Stomach smooth muscle (tissue), 2 donors: ENCODE results near the gene KIF13A.
A peak's percentile ranks its signal among the peaks of the same experiment; 100 is the strongest.

Source experiments
- H3K27ac ChIP-seq: one replicate; pipeline ENCODE4 v1.7.0; 2013; ENCODE audit warnings: mild to moderate bottlenecking, low read length, inconsistent platforms
- H3K27me3 ChIP-seq, 2 donors: one replicate each; pipeline ENCODE4 v1.7.0; 2013; ENCODE audit warnings: low read length in 2 of 2; ENCODE audit not compliant: insufficient read depth in 2 of 2, control insufficient read depth in 1 of 2
- H3K36me3 ChIP-seq, 2 donors: one replicate each; pipeline ENCODE4 v1.7.0; 2013; ENCODE audit warnings: low read length in 2 of 2; ENCODE audit not compliant: control insufficient read depth in 2 of 2, insufficient read depth in 2 of 2
- H3K4me1 ChIP-seq: one replicate; pipeline ENCODE4 v1.7.0; 2013; ENCODE audit warnings: low read length; ENCODE audit not compliant: control insufficient read depth, insufficient read depth
- H3K4me3 ChIP-seq, 2 donors: one replicate each; pipeline ENCODE4 v1.7.0; 2013; ENCODE audit warnings: low read length in 2 of 2
- H3K9ac ChIP-seq, 2 donors: one replicate each; pipeline ENCODE4 v1.7.0; 2013; ENCODE audit warnings: low read length in 2 of 2, mild to moderate bottlenecking in 1 of 2
- H3K9me3 ChIP-seq, 2 donors: one replicate each; pipeline ENCODE4 v1.7.0; 2013; ENCODE audit warnings: low read length in 2 of 2; ENCODE audit not compliant: control insufficient read depth in 2 of 2
- donor health status: healthy.
- donor health status: Pancreatic carcinoma.

The KIF13A gene

DNA sequence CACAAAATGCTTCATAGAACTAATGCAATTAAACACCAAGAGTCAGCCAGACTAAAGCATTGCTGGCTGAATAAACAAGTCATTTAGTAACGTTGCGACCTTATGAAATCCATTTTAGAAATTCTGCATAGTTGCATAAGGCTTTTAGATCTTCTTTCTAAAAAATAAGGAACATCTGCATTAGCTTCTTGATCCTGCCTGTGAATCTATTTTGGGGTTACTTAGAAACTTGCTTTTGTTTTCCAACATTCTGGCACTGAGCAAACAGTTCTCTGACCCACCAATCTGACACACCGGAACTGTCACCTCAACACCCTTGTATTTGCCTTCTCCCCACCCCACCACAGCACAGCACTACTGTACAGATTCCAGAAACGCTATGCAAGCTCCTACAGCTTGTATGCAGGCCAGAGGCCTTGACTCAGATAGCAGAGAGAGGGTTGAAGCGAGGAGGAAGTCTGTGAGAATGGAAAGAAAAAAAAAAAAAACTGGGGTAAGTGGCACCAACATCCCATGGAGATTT lies 55.0 kb downstream of the KIF13A start:
- Histone ChIP-seq H3K4me3 (peak overlapping the region; percentile 9 to 50), H3K36me3 (no peaks in the 10 kb centered on the region), H3K27me3 (no peaks in the 10 kb centered on the region), H3K9me3 (no peaks in the 10 kb centered on the region), H3K9ac (peak overlapping the region in 1 of 2 donors; percentile 8), H3K27ac (peak overlapping the region; percentile 69), H3K4me1 (peaks cover 25% of the 10 kb centered on the region)

DNA sequence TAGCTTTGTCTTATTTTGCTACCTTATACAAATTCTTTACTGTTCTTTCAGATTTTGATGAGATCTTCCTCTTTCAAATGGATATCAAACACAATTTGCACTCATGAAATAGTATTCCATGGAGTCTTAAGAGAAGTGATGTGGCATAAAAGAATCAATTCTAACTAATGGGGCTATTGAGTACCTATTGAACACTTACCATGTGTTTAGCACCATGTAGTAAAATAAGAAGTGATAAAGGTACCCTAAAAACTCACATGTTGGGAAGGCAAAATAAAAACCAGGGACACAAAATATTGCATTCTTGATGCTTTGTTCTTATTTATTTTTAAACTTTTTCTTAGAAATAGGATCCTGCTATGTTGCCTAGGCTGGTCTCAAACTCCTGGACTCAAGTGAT lies 56.2 kb downstream of the KIF13A start:
- peaks cover 25% of the 10 kb centered on the region for H3K4me1 ChIP-seq
- H3K36me3 ChIP-seq, result no peaks in the 10 kb centered on the region
- H3K9me3 ChIP-seq, result no peaks in the 10 kb centered on the region
- no peak overlapping the region for H3K27ac ChIP-seq
- H3K4me3 ChIP-seq, result no peak overlapping the region
- no peak overlapping the region for H3K9ac ChIP-seq
- no peaks in the 10 kb centered on the region for H3K27me3 ChIP-seq

- Histone ChIP-seq H3K27ac (peak overlapping the region; percentile 6), H3K27me3 (no peaks in the 10 kb centered on the region), H3K9me3 (no peaks in the 10 kb centered on the region), H3K9ac (no peak overlapping the region), H3K36me3 (no peaks in the 10 kb centered on the region), H3K4me1 (peaks cover 30% of the 10 kb centered on the region), H3K4me3 (no peak overlapping the region)
Measured at GRCh38 chr6:17930321-17930993, 57.0 kb downstream of the KIF13A start.

GRCh38 chr6:17928514-17929430 lies 58.7 kb downstream of the KIF13A start:
- Histone ChIP-seq H3K27me3 (no peaks in the 10 kb centered on the region), H3K36me3 (no peaks in the 10 kb centered on the region), H3K9me3 (no peaks in the 10 kb centered on the region), H3K4me1 (peaks cover 35% of the 10 kb centered on the region), H3K9ac (no peak overlapping the region), H3K27ac (peak overlapping the region; percentile 13), H3K4me3 (peak overlapping the region in 1 of 2 donors; percentile 24)

DNA sequence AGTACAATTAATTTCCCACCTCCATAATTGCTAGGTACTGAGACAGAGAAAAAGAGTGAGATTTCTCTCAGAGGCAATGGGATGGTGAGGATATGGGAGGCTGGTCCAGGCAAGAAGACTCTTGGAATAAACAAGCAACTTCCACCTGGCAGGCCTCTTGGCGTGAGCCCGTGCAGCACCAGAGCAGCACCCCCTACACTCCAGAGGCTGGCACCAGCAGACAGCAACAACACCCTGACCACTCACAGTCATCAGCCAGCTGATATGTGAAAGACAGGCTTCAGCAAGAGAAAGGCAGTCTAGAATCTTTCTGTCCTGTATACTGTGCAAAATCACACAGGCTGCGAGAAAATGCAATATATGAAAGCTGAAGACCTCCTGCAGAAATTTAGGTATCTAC lies 59.7 kb downstream of the KIF13A start:
- no peak overlapping the region for H3K4me3 ChIP-seq
- H3K27me3 ChIP-seq, result no peaks in the 10 kb centered on the region
- H3K9ac ChIP-seq, result no peak overlapping the region
- no peaks in the 10 kb centered on the region for H3K36me3 ChIP-seq
- H3K4me1 ChIP-seq, result peaks cover 37% of the 10 kb centered on the region
- H3K9me3 ChIP-seq, result no peaks in the 10 kb centered on the region
- H3K27ac ChIP-seq, result peak overlapping the region; percentile 7

GRCh38 chr6:17923401-17923863 lies 64.0 kb downstream of the KIF13A start:
- Histone ChIP-seq H3K36me3 (no peaks in the 10 kb centered on the region), H3K4me1 (peaks cover 24% of the 10 kb centered on the region), H3K9ac (no peak overlapping the region), H3K27ac (no peak overlapping the region), H3K4me3 (no peak overlapping the region), H3K27me3 (no peaks in the 10 kb centered on the region), H3K9me3 (no peaks in the 10 kb centered on the region)

DNA sequence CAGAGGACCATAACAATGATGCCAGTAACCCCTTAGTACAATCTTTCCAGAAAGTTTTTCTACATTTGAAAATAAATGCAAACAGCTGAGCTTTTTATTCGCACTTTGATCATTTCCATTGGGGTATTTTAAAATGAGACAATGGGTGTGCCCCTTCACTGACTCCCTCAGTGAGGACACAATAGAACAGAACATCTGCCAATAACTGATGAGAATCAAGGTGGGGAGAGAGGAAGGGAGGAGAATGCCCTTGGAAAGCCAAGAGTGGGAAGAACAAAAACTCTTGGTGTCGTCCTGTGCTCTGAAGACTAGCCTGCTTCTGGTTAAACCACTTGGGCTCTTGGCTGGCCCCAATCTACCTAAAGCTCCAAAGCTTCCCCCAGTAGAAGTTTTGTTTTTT lies 66.0 kb downstream of the KIF13A start:
- Histone ChIP-seq H3K36me3 (no peaks in the 10 kb centered on the region), H3K27me3 (no peaks in the 10 kb centered on the region), H3K27ac (no peak overlapping the region), H3K9me3 (no peaks in the 10 kb centered on the region), H3K9ac (no peak overlapping the region), H3K4me3 (no peak overlapping the region), H3K4me1 (peaks cover 27% of the 10 kb centered on the region)

GRCh38 chr6:17919496-17919895 lies 67.9 kb downstream of the KIF13A start:
- Histone ChIP-seq H3K27me3 (no peaks in the 10 kb centered on the region), H3K36me3 (no peaks in the 10 kb centered on the region), H3K9me3 (no peaks in the 10 kb centered on the region), H3K4me3 (no peak overlapping the region), H3K4me1 (peaks cover 18% of the 10 kb centered on the region), H3K9ac (no peak overlapping the region), H3K27ac (no peak overlapping the region)

GRCh38 chr6:17917837-17918763 lies 69.3 kb downstream of the KIF13A start:
- no peak overlapping the region for H3K9ac ChIP-seq
- H3K27ac ChIP-seq, result no peak overlapping the region
- H3K36me3 ChIP-seq, result no peaks in the 10 kb centered on the region
- no peaks in the 10 kb centered on the region for H3K27me3 ChIP-seq
- H3K9me3 ChIP-seq, result no peaks in the 10 kb centered on the region
- no peak overlapping the region for H3K4me3 ChIP-seq
- H3K4me1 ChIP-seq, result peaks cover 15% of the 10 kb centered on the region

DNA sequence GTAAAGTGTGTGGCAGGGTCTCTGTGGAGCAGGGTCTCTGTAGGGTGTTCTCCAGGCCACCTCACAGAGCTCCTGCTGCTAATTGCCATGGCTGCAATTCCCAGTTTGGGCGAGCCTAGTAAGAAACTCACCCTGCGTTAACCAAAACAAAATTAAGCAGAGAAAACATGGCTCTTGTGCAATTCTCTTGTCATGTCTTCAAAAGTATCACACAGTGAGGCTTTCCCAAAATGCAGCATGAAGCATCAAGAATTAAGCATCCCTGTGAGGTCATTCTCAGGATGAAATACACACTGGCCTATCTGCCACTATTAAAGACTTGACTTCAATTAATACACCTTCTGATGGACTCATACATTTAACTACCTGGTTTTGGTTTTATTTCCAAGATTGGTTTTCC lies 72.8 kb downstream of the KIF13A start:
- Histone ChIP-seq H3K4me3 (no peak overlapping the region), H3K27me3 (no peaks in the 10 kb centered on the region), H3K9ac (no peak overlapping the region), H3K4me1 (peaks cover 18% of the 10 kb centered on the region), H3K9me3 (no peaks in the 10 kb centered on the region), H3K27ac (no peak overlapping the region), H3K36me3 (no peaks in the 10 kb centered on the region)
